ENCODE data around the gene PRSS56. TPM values are rescaled to one million over a fixed set of nuclear protein-coding genes. Genes with fewer than 3 reads are reported as not detected.

The PRSS56 gene
- total RNA-seq, 1 donor: not detected

DNA sequence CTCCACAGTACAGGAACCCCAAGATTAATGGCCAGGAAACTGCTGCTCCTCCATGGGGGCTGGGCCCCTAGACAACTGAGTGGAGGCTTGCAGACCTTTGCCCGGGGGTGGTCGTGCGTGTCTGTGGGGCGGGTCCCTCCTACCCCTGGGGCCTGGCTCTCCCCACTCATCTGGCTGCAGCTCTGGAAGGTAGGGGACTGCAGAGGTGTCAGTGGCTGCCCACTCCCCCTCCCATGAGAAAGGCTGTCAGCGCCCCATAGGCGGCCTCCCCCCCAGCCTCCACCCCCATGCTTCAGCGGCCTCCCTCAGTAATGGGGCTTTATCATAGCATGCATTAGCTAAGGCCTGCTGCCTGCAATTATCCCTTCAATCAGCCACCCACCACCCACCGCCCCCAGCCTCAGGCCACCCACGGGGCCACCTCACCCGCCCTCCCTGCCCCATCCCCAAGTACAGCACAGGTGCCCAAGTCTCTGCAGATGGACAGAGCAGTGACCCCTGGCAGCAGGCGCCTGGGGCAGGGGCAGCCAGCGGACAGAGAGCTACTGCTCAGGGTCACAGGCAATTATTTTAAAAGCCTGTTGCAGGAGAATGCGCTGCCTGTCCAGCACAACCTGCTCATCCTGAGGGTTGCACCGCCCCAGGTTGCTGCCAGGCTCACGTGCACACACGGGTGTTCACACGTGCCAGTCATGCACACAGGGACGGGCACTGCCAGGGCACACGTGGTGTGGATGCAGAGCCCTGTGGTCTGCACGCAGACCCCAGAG, 23.5 kb upstream of the PRSS56 start:
- DNase-seq (ENCODE audit: insufficient read length, low spot score, missing footprints): no peak
- no peak for TF ChIP-seq CTCF (IDR thresholded peaks at IDR 0.05; ENCODE audit: extremely low read depth, low read depth, low read length)
- Histone ChIP-seq H3K27ac (ENCODE audit: low read depth, low read length) (no peak overlapping the region), H3K4me3 (ENCODE audit: insufficient read depth, low read length) (no peak overlapping the region), H3K79me2 (ENCODE audit: insufficient read depth, low read length) (no peaks in the 10 kb centered on the region), H3K4me1 (ENCODE audit: insufficient read depth, low read length) (no peaks in the 10 kb centered on the region), H3K36me3 (ENCODE audit: insufficient read depth, low read length) (no peaks in the 10 kb centered on the region), H3K9me3 (ENCODE audit: low read depth, low read length) (no peaks in the 10 kb centered on the region), H4K20me1 (ENCODE audit: insufficient read depth, low read length) (no peaks in the 10 kb centered on the region), H3K4me2 (ENCODE audit: insufficient read depth, low read length) (no peak overlapping the region), H3K27me3 (ENCODE audit: insufficient read depth, low read length) (no peaks in the 10 kb centered on the region), H2AFZ (ENCODE audit: low read length) (no peak overlapping the region)

- no peak overlapping the region for H3K27ac ChIP-seq (ENCODE audit: low read depth, low read length)
- H3K4me1 ChIP-seq (ENCODE audit: insufficient read depth, low read length): no peaks in the 10 kb centered on the region
- no peaks in the 10 kb centered on the region for H4K20me1 ChIP-seq (ENCODE audit: insufficient read depth, low read length)
- H3K9me3 ChIP-seq (ENCODE audit: low read depth, low read length): no peaks in the 10 kb centered on the region
- H3K4me2 ChIP-seq (ENCODE audit: insufficient read depth, low read length): no peak overlapping the region
- no peak overlapping the region for H2AFZ ChIP-seq (ENCODE audit: low read length)
- DNase-seq (ENCODE audit: insufficient read length, low spot score, missing footprints): no peak
- TF ChIP-seq CTCF (IDR thresholded peaks at IDR 0.05; ENCODE audit: extremely low read depth, low read depth, low read length): no peak
- no peaks in the 10 kb centered on the region for H3K79me2 ChIP-seq (ENCODE audit: insufficient read depth, low read length)
- peaks cover 1% of the 10 kb centered on the region for H3K27me3 ChIP-seq (ENCODE audit: insufficient read depth, low read length)
- no peaks in the 10 kb centered on the region for H3K36me3 ChIP-seq (ENCODE audit: insufficient read depth, low read length)
- no peak overlapping the region for H3K4me3 ChIP-seq (ENCODE audit: insufficient read depth, low read length)
Observed at GRCh38 chr2:232497348-232497747, 22.8 kb upstream of the PRSS56 start.

DNA sequence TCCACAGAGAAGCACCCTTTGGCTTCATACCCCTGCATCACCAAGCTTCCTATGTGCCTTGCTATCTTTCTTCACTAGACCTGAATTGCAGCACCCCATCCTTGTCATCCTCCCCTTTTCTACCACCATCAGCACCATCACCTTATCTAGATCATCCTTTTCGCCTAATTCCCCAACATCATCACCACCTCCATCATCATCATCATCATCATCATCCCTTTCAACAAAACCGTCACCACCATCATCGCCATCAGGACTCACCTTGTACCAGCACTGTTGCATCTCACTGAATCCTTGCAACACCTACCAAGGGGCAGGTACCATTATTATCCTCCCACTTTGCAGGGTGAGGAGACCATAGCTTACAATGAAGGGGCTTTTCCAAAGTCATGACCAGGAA, 21.7 kb upstream of the PRSS56 start:
- no peaks in the 10 kb centered on the region for H4K20me1 ChIP-seq (ENCODE audit: insufficient read depth, low read length)
- H3K36me3 ChIP-seq (ENCODE audit: insufficient read depth, low read length): no peaks in the 10 kb centered on the region
- TF ChIP-seq CTCF (IDR thresholded peaks at IDR 0.05; ENCODE audit: extremely low read depth, low read depth, low read length): no peak
- H3K27ac ChIP-seq (ENCODE audit: low read depth, low read length): no peak overlapping the region
- no peaks in the 10 kb centered on the region for H3K4me1 ChIP-seq (ENCODE audit: insufficient read depth, low read length)
- no peak overlapping the region for H2AFZ ChIP-seq (ENCODE audit: low read length)
- no peaks in the 10 kb centered on the region for H3K79me2 ChIP-seq (ENCODE audit: insufficient read depth, low read length)
- no peak overlapping the region for H3K4me3 ChIP-seq (ENCODE audit: insufficient read depth, low read length)
- no peak overlapping the region for H3K4me2 ChIP-seq (ENCODE audit: insufficient read depth, low read length)
- no peak for DNase-seq (ENCODE audit: insufficient read length, low spot score, missing footprints)
- no peaks in the 10 kb centered on the region for H3K9me3 ChIP-seq (ENCODE audit: low read depth, low read length)
- H3K27me3 ChIP-seq (ENCODE audit: insufficient read depth, low read length): peaks cover 11% of the 10 kb centered on the region

DNA sequence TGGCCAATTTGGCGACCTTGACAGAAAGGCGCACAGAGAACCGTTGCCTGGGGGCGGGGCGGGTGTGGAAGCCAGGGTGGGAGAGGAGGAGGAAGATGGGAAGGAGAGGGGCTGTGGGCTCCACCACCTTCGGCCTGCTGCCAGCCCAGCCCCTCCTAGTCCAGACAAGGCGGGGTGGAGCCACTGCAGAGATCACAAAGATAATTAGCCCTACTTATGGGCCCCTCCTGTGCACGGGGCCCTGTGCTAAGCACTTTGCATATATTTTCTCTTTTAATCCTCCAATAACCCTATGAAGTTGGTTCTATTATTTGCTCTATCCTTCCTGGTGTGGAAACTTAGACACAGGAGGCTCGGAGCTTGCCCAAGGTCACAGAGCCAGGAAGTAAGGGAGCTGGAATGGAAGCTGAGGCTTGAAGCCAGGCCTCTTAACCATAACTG, 18.8 kb upstream of the PRSS56 start:
- H3K27me3 ChIP-seq (ENCODE audit: insufficient read depth, low read length): peaks cover 32% of the 10 kb centered on the region

More for the DNA sequence above, 18.8 kb upstream of the PRSS56 start:
- no peak for TF ChIP-seq CTCF (IDR thresholded peaks at IDR 0.05; ENCODE audit: extremely low read depth, low read depth, low read length)
- no peak for DNase-seq (ENCODE audit: insufficient read length, low spot score, missing footprints)
- H3K36me3 ChIP-seq (ENCODE audit: insufficient read depth, low read length): no peaks in the 10 kb centered on the region
- no peaks in the 10 kb centered on the region for H3K79me2 ChIP-seq (ENCODE audit: insufficient read depth, low read length)
- no peak overlapping the region for H2AFZ ChIP-seq (ENCODE audit: low read length)
- no peak overlapping the region for H3K27ac ChIP-seq (ENCODE audit: low read depth, low read length)
- no peak overlapping the region for H3K4me2 ChIP-seq (ENCODE audit: insufficient read depth, low read length)
- H3K4me1 ChIP-seq (ENCODE audit: insufficient read depth, low read length): no peaks in the 10 kb centered on the region
- no peaks in the 10 kb centered on the region for H3K9me3 ChIP-seq (ENCODE audit: low read depth, low read length)
- no peaks in the 10 kb centered on the region for H4K20me1 ChIP-seq (ENCODE audit: insufficient read depth, low read length)
- no peak overlapping the region for H3K4me3 ChIP-seq (ENCODE audit: insufficient read depth, low read length)
